ENCODE results near the gene AUP1.
A peak's percentile ranks its signal among the peaks of the same experiment; 100 is the strongest.
"Not testable (repeated sequence)": the region's sequence is repeated elsewhere in the genome, so short reads cannot be mapped to it uniquely, and the experiment has no call there.

Gene AUP1

GRCh38 chr2:74496997-74497776, 32.3 kb downstream of the AUP1 start:
- DNase-seq: no peak

GRCh38 chr2:74495440-74495839, 34.1 kb downstream of the AUP1 start:
- DNase-seq: no peak

- no peak for DNase-seq
These were observed 36.0 kb downstream of the AUP1 start for GRCh38 chr2:74493546-74493945.

GRCh38 chr2:74491648-74492544, 37.6 kb downstream of the AUP1 start:
- no peak for DNase-seq

GRCh38 chr2:74489906-74490305, 39.6 kb downstream of the AUP1 start:
- no peak for DNase-seq

- DNase-seq: no peak
These were observed 40.6 kb downstream of the AUP1 start for GRCh38 chr2:74488643-74489481.

- DNase-seq: no peak
These were observed 43.4 kb downstream of the AUP1 start for GRCh38 chr2:74486141-74486540.

- DNase-seq: not testable (repeated sequence)
These were observed 45.8 kb downstream of the AUP1 start for GRCh38 chr2:74483675-74484164.

GRCh38 chr2:74482801-74483674, 46.5 kb downstream of the AUP1 start, which contains the start of the genes CCDC142 and TTC31:
CCDC142 (minus strand) TSS chr2:74482998; CDS start chr2:74482837, 161 bp downstream.
TTC31 (plus strand) TSS chr2:74483081; CDS start chr2:74483096, 15 bp downstream.
- peak; percentile 98 for DNase-seq

GRCh38 chr2:74481961-74482800, 47.3 kb downstream of the AUP1 start:
- no peak for DNase-seq

- DNase-seq: no peak
These were observed 48.1 kb downstream of the AUP1 start for GRCh38 chr2:74481431-74481830.

Measured in NCI-H1694 treated with DMSO at 0.1 percent for 48 hours (cell line).